ENCODE results near the gene DNM3. TPM values are rescaled to one million over a fixed set of nuclear protein-coding genes. Genes with fewer than 3 reads are reported as not detected.

Gene DNM3
- polyA plus RNA-seq, 3 donors = 0.15 TPM; not detected in 2

DNA sequence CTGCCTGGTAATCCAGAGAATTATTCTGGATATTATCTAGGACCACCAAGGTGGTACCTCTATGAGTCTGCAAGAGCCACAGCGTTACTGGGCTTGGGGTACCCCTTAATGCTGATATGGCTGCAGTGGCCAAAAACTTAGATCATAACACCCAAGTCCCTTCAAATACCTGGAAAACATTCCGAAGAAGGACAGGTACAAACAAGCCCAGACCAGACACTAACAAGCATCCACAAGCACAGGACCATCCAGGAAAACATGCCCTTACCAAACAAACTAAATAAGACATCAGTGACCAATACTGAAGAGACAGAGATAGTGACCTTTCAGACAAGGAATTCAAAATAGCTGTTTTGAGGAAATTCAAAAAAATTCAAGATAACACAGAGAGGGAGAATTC, 582.0 kb downstream of the DNM3 start:
- H4K20me1 ChIP-seq (ENCODE audit: insufficient read depth, low read length) = no peaks in the 10 kb centered on the region
- TF ChIP-seq, protein P1, sequence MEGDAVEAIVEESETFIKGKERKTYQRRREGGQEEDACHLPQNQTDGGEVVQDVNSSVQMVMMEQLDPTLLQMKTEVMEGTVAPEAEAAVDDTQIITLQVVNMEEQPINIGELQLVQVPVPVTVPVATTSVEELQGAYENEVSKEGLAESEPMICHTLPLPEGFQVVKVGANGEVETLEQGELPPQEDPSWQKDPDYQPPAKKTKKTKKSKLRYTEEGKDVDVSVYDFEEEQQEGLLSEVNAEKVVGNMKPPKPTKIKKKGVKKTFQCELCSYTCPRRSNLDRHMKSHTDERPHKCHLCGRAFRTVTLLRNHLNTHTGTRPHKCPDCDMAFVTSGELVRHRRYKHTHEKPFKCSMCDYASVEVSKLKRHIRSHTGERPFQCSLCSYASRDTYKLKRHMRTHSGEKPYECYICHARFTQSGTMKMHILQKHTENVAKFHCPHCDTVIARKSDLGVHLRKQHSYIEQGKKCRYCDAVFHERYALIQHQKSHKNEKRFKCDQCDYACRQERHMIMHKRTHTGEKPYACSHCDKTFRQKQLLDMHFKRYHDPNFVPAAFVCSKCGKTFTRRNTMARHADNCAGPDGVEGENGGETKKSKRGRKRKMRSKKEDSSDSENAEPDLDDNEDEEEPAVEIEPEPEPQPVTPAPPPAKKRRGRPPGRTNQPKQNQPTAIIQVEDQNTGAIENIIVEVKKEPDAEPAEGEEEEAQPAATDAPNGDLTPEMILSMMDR (IDR thresholded peaks at IDR 0.05) = no peak
- H3K27ac ChIP-seq (ENCODE audit: low read depth in 1 of 2, low read length in 2 of 2) = no peak overlapping the region
- H3K4me2 ChIP-seq (replicated peaks; ENCODE audit: extremely low read depth, low read length, poor library complexity, severe bottlenecking) = no peak overlapping the region
- Mint-ChIP-seq H3K4me3 (no peak overlapping the region), H3K27ac (no peak overlapping the region), H3K36me3 (no peaks in the 10 kb centered on the region), H3K27me3 (ENCODE audit: low read depth in 3 of 3) (peaks cover 0 to 4% (median 0%) of the 10 kb centered on the region in 3 donors), H3K9me3 (no peaks in the 10 kb centered on the region), H3K4me1 (peaks cover 2% of the 10 kb centered on the region)
- H3K4me3 ChIP-seq (replicated peaks in 1 of 3; ENCODE audit: low read depth in 2 of 3, low read length in 3 of 3) = no peak overlapping the region
- H3K36me3 ChIP-seq (replicated peaks in 1 of 2; ENCODE audit: control insufficient read depth in 1 of 2, insufficient read depth in 2 of 2, low read length in 2 of 2) = no peaks in the 10 kb centered on the region
- DNase-seq = no peak
- no peaks in the 10 kb centered on the region for H3K27me3 ChIP-seq (ENCODE audit: control insufficient read depth in 2 of 2, insufficient read depth in 2 of 2, low read length in 2 of 2)
- no peaks in the 10 kb centered on the region for H3K9me3 ChIP-seq (replicated peaks in 1 of 2; ENCODE audit: control insufficient read depth in 1 of 2, insufficient read depth in 1 of 2, low read length in 2 of 2)
- H2AFZ ChIP-seq (ENCODE audit: insufficient read depth, low read depth, low read length, poor library complexity, severe bottlenecking) = no peak overlapping the region
- no peaks in the 10 kb centered on the region for H3K4me1 ChIP-seq (ENCODE audit: control insufficient read depth in 1 of 2, insufficient read depth in 2 of 2, low read length in 2 of 2)
- 100% methylated on average over 2 of the region's 2 CpGs for WGBS (ENCODE audit: insufficient coverage)
- intact Hi-C loops (cut with micrococcal nuclease) = no loop called here
- no peak overlapping the region for H3K9ac ChIP-seq (ENCODE audit: insufficient read depth, low read length, poor library complexity, severe bottlenecking)
- no peaks in the 10 kb centered on the region for H3K79me2 ChIP-seq (ENCODE audit: insufficient read depth, low read length)

DNA sequence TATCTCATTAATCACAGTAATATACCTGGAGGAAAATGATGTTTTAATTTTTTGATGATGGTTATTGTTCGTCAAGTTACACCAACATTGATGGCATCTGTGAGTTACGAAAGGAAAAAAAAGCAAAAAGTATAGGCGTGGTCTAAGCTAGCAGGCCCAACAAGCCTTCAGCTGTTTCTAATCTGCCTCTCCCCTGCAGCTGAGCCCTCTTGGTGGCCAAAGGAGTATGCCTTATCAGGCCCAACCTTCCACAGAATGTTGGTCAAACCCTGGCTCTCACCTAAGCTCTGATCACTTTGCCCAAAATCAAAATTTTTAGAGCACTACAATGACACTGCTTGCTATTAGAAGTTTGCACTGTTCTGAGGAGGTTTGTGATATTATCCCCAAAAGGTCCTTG, 584.0 kb downstream of the DNM3 start:
- no peaks in the 10 kb centered on the region for H3K4me1 ChIP-seq (ENCODE audit: control insufficient read depth in 1 of 2, insufficient read depth in 2 of 2, low read length in 2 of 2)
- no peak overlapping the region for H3K27ac ChIP-seq (ENCODE audit: low read depth in 1 of 2, low read length in 2 of 2)
- no peaks in the 10 kb centered on the region for H3K36me3 Mint-ChIP-seq
- intact Hi-C loops (cut with micrococcal nuclease) = no loop called here
- H2AFZ ChIP-seq (ENCODE audit: insufficient read depth, low read depth, low read length, poor library complexity, severe bottlenecking) = no peak overlapping the region
- TF ChIP-seq, protein P1 (IDR thresholded peaks at IDR 0.05) = no peak
- no peak overlapping the region for H3K4me3 Mint-ChIP-seq
- H3K4me2 ChIP-seq (replicated peaks; ENCODE audit: extremely low read depth, low read length, poor library complexity, severe bottlenecking) = no peak overlapping the region
- no peaks in the 10 kb centered on the region for H3K79me2 ChIP-seq (ENCODE audit: insufficient read depth, low read length)
- WGBS (ENCODE audit: insufficient coverage) = 100% methylated on average over 1 of the region's 3 CpGs
- no peak overlapping the region for H3K4me3 ChIP-seq (replicated peaks in 1 of 3; ENCODE audit: low read depth in 2 of 3, low read length in 3 of 3)
- no peak overlapping the region for H3K9ac ChIP-seq (ENCODE audit: insufficient read depth, low read length, poor library complexity, severe bottlenecking)
- DNase-seq = no peak
- no peaks in the 10 kb centered on the region for H3K9me3 ChIP-seq (replicated peaks in 1 of 2; ENCODE audit: control insufficient read depth in 1 of 2, insufficient read depth in 1 of 2, low read length in 2 of 2)
- H3K36me3 ChIP-seq (replicated peaks in 1 of 2; ENCODE audit: control insufficient read depth in 1 of 2, insufficient read depth in 2 of 2, low read length in 2 of 2) = no peaks in the 10 kb centered on the region
- H3K27ac Mint-ChIP-seq = no peak overlapping the region
- H3K27me3 ChIP-seq (ENCODE audit: control insufficient read depth in 2 of 2, insufficient read depth in 2 of 2, low read length in 2 of 2) = no peaks in the 10 kb centered on the region
- no peaks in the 10 kb centered on the region for H3K9me3 Mint-ChIP-seq
- H3K4me1 Mint-ChIP-seq = peaks cover 2% of the 10 kb centered on the region
- H3K27me3 Mint-ChIP-seq (ENCODE audit: low read depth in 3 of 3) = peaks cover 0 to 4% (median 0%) of the 10 kb centered on the region in 3 donors
- peaks cover 4% of the 10 kb centered on the region for H4K20me1 ChIP-seq (ENCODE audit: insufficient read depth, low read length)
